ENCODE data around the gene MAPK1IP1L.

The MAPK1IP1L gene

DNA sequence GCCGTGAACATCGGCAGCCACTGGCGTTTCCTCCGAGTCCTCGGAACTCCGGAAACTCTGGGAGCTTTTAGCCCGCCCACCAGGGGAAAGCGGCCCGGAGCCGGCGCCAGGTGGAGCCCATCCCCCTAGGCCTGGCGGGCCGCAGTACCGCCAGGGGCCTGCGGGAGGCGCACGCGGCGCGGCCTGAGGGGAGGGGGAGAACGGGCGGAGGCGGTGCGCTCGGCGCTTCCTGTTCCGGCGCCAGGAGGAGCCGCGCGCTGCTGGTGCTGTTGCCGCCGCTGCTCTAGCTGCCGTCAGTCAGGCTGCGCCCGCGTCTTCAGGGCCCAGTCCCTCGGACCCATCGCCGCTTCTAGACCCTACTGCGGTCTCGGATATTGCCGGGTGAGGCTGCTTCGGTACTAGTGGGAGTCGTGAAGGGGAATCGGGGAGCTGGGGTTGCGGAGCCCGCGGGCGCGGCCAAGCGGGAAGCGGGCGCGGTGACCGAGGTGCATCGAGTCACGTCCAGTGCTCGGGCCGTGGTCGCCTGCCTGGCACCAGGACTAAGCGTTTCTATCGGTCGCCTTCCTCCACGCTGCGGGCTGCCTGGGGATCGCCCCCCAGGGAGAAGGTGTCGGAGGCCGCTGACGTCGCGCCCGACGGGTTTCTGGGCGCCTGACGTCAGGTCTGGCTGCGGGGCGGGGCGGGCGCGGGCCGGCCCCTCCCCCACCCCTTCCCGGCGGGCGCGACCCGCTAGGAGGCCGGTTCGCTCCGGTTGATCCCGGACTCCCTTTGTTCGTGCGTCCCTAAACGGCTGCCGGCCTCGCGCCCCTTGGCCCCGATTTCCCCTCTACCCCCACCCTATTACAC, at the start of gene MAPK1IP1L (continued):
- TF ChIP-seq, protein P1, sequence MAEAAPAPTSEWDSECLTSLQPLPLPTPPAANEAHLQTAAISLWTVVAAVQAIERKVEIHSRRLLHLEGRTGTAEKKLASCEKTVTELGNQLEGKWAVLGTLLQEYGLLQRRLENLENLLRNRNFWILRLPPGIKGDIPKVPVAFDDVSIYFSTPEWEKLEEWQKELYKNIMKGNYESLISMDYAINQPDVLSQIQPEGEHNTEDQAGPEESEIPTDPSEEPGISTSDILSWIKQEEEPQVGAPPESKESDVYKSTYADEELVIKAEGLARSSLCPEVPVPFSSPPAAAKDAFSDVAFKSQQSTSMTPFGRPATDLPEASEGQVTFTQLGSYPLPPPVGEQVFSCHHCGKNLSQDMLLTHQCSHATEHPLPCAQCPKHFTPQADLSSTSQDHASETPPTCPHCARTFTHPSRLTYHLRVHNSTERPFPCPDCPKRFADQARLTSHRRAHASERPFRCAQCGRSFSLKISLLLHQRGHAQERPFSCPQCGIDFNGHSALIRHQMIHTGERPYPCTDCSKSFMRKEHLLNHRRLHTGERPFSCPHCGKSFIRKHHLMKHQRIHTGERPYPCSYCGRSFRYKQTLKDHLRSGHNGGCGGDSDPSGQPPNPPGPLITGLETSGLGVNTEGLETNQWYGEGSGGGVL (tag by site-specific recombination; IDR thresholded peaks at IDR 0.05) = peak; percentile 23; the same call in 1 of the 2 replicates
- TF ChIP-seq ZNF10 (tag by site-specific recombination; IDR thresholded peaks at IDR 0.05) (peak; percentile 41; the same call in 1 of the 2 replicates), BCL11B (tag by site-specific recombination; IDR thresholded peaks at IDR 0.05; ENCODE audit: low read depth) (peak; percentile 38; the same call in 1 of the 2 replicates), ZNF132 (tag by site-specific recombination; IDR thresholded peaks at IDR 0.05; ENCODE audit: borderline replicate concordance) (no peak), ZNF473 (tag by site-specific recombination; IDR thresholded peaks at IDR 0.05) (no peak), ZNF354C (tag by site-specific recombination; IDR thresholded peaks at IDR 0.05; ENCODE audit: borderline replicate concordance, low read depth) (no peak), ZNF266 (tag by site-specific recombination; IDR thresholded peaks at IDR 0.05; ENCODE audit: low read depth) (no peak), ZNF549 (tag by site-specific recombination; IDR thresholded peaks at IDR 0.05) (no peak), ZIC2 (tag by site-specific recombination; IDR thresholded peaks at IDR 0.05) (peak; percentile 82), ZNF692 (tag by site-specific recombination; IDR thresholded peaks at IDR 0.05) (peak; percentile 81), ZNF280D (tag by site-specific recombination; IDR thresholded peaks at IDR 0.05) (no peak), ZBTB8A (tag by site-specific recombination; IDR thresholded peaks at IDR 0.05) (peak; percentile 91), GLI4 (tag by site-specific recombination; IDR thresholded peaks at IDR 0.05) (0 out of 2 replicates have a peak, but pooled peaks have one; percentile 69), GLI2 (tag by site-specific recombination; IDR thresholded peaks at IDR 0.05; ENCODE audit: borderline replicate concordance, low read depth) (no peak; the same call in 1 of the 2 replicates), SCRT2 (tag by site-specific recombination; IDR thresholded peaks at IDR 0.05) (peak; percentile 78), ZNF530 (tag by site-specific recombination; IDR thresholded peaks at IDR 0.05; ENCODE audit: low read depth) (no peak), MEIS1 (CRISPR knock-in tag; IDR thresholded peaks at IDR 0.05; ENCODE audit: borderline replicate concordance) (no peak)
- TF ChIP-seq, protein P2, sequence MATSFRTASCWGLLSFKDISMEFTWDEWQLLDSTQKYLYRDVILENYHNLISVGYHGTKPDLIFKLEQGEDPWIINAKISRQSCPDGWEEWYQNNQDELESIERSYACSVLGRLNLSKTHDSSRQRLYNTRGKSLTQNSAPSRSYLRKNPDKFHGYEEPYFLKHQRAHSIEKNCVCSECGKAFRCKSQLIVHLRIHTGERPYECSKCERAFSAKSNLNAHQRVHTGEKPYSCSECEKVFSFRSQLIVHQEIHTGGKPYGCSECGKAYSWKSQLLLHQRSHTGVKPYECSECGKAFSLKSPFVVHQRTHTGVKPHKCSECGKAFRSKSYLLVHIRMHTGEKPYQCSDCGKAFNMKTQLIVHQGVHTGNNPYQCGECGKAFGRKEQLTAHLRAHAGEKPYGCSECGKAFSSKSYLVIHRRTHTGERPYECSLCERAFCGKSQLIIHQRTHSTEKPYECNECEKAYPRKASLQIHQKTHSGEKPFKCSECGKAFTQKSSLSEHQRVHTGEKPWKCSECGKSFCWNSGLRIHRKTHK (tag by site-specific recombination; IDR thresholded peaks at IDR 0.05) = no peak
- TF ChIP-seq, protein P3, sequence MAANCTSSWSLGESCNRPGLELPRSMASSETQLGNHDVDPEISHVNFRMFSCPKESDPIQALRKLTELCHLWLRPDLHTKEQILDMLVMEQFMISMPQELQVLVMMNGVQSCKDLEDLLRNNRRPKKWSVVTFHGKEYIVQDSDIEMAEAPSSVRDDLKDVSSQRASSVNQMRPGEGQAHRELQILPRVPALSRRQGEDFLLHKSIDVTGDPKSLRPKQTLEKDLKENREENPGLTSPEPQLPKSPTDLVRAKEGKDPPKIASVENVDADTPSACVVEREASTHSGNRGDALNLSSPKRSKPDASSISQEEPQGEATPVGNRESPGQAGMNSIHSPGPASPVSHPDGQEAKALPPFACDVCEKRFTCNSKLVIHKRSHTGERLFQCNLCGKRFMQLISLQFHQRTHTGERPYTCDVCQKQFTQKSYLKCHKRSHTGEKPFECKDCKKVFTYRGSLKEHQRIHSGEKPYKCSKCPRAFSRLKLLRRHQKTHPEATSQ (tag by site-specific recombination; IDR thresholded peaks at IDR 0.05) = peak; percentile 90; the same call in 1 of the 2 replicates
- TF ChIP-seq, protein P4, sequence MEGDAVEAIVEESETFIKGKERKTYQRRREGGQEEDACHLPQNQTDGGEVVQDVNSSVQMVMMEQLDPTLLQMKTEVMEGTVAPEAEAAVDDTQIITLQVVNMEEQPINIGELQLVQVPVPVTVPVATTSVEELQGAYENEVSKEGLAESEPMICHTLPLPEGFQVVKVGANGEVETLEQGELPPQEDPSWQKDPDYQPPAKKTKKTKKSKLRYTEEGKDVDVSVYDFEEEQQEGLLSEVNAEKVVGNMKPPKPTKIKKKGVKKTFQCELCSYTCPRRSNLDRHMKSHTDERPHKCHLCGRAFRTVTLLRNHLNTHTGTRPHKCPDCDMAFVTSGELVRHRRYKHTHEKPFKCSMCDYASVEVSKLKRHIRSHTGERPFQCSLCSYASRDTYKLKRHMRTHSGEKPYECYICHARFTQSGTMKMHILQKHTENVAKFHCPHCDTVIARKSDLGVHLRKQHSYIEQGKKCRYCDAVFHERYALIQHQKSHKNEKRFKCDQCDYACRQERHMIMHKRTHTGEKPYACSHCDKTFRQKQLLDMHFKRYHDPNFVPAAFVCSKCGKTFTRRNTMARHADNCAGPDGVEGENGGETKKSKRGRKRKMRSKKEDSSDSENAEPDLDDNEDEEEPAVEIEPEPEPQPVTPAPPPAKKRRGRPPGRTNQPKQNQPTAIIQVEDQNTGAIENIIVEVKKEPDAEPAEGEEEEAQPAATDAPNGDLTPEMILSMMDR (tag by site-specific recombination; IDR thresholded peaks at IDR 0.05) = peak; percentile 97
- TF ChIP-seq, protein P5, sequence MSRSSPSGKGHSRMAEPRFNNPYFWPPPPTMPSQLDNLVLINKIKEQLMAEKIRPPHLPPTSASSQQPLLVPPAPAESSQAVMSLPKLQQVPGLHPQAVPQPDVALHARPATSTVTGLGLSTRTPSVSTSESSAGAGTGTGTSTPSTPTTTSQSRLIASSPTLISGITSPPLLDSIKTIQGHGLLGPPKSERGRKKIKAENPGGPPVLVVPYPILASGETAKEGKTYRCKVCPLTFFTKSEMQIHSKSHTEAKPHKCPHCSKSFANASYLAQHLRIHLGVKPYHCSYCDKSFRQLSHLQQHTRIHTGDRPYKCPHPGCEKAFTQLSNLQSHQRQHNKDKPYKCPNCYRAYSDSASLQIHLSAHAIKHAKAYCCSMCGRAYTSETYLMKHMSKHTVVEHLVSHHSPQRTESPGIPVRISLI (tag by site-specific recombination; IDR thresholded peaks at IDR 0.05) = 0 out of 2 replicates have a peak, but pooled peaks have one; percentile 39
